T-cell (primary cell): Measurements from ENCODE around the gene SLC22A14. TPM values are rescaled to one million over a fixed set of nuclear protein-coding genes. Genes with fewer than 3 reads are reported as not detected.

Experiments used
- ATAC-seq, 4 experiments: fragments of 200-7000 bp in 3 of 4; fragments of 150-1000 bp in 1 of 4; cut with Tn5 transposase; replicated peaks in 1 of 4; 1 replicate in 3 of 4; 2 replicates in 1 of 4; pipeline ENCODE4 v1.10.0; 2021; ENCODE audit warnings: moderate library complexity in 3 of 4, mild to moderate bottlenecking in 2 of 4, moderate number of reproducible peaks in 1 of 4
- CTCF ChIA-PET, 2 donors: fragments of 300-600 bp; sonication (Branson Sonifier 250); formaldehyde crosslinking; loops; one replicate each; lab custom pipeline; 2022; ENCODE audit warnings: antibody characterized with exemption in 2 of 2; lab: Charles Lee
- POLR2A ChIA-PET, 2 donors: fragments of 300-600 bp; sonication (Branson Sonifier 250); formaldehyde crosslinking; loops; one replicate each; lab custom pipeline; 2022; ENCODE audit warnings: antibody characterized with exemption in 2 of 2; lab: Charles Lee
- DNase-seq, 35 experiments: peaks; one replicate each; pipeline versions ENCODE4 v3.0.0 to v3.0.0-alpha.2; 2013 to 2023
- H3K27ac ChIP-seq: one replicate; pipeline ENCODE4 v1.5.1; 2013; ENCODE audit warnings: low read length
- H3K27me3 ChIP-seq, 2 experiments: replicated peaks in 1 of 2; 1 replicate in 1 of 2; 2 replicates in 1 of 2; pipeline versions ENCODE4 v1.6.1 to v1.7.0; 2013; ENCODE audit warnings: low read length in 1 of 2, mixed read lengths in 1 of 2; ENCODE audit not compliant: control insufficient read depth in 2 of 2, insufficient read depth in 2 of 2; ENCODE audit errors: extremely low read depth in 1 of 2
- H3K36me3 ChIP-seq, 2 donors: 1 replicate in 1 of 2; 2 replicates in 1 of 2; pipeline versions ENCODE4 v1.6.1 to v1.7.0; 2013; ENCODE audit warnings: low read length in 1 of 2; ENCODE audit not compliant: control insufficient read depth in 2 of 2, insufficient read depth in 1 of 2; ENCODE audit errors: extremely low read depth in 1 of 2
- H3K4me1 ChIP-seq, 2 experiments: 1 replicate in 1 of 2; 2 replicates in 1 of 2; pipeline versions ENCODE4 v1.6.1 to v1.7.0; 2013; ENCODE audit warnings: low read length in 2 of 2, mixed read lengths in 1 of 2; ENCODE audit not compliant: insufficient read depth in 2 of 2, control insufficient read depth in 1 of 2; ENCODE audit errors: extremely low read depth in 1 of 2
- H3K4me3 ChIP-seq, 2 donors: 1 replicate in 1 of 2; 2 replicates in 1 of 2; pipeline versions ENCODE4 v1.5.1 to v1.7.0; 2013; ENCODE audit warnings: mild to moderate bottlenecking in 2 of 2, low read length in 1 of 2, moderate library complexity in 1 of 2; ENCODE audit not compliant: control insufficient read depth in 1 of 2; ENCODE audit errors: extremely low read depth in 1 of 2
- H3K9me3 ChIP-seq: 2 replicates; pipeline ENCODE4 v1.7.0; 2013
- H3K27ac Mint-ChIP-seq, 2 donors: one replicate each; pipeline ENCODE4 v1.8.0; 2020 to 2021; ENCODE audit warnings: mild to moderate bottlenecking in 2 of 2, mixed read lengths in 2 of 2
- H3K27me3 Mint-ChIP-seq, 2 donors: one replicate each; pipeline ENCODE4 v1.8.0; 2021 to 2022; ENCODE audit warnings: mixed read lengths in 2 of 2
- H3K36me3 Mint-ChIP-seq: one replicate; pipeline ENCODE4 v1.8.0; 2021; ENCODE audit warnings: mixed read lengths
- H3K4me1 Mint-ChIP-seq, 3 donors: one replicate each; pipeline ENCODE4 v1.8.0; 2020 to 2022; ENCODE audit warnings: mixed read lengths in 3 of 3, mild to moderate bottlenecking in 1 of 3
- H3K4me3 Mint-ChIP-seq, 3 donors: one replicate each; pipeline ENCODE4 v1.8.0; 2020 to 2022; ENCODE audit warnings: mild to moderate bottlenecking in 3 of 3, mixed read lengths in 3 of 3, moderate library complexity in 3 of 3
- H3K9me3 Mint-ChIP-seq, 3 donors: one replicate each; pipeline ENCODE4 v1.8.0; 2020 to 2022; ENCODE audit warnings: mixed read lengths in 3 of 3
- WGBS: methylation state at CpG from one replicate; pipeline ENCODE4 v1.1.5; 2013; ENCODE audit warnings: missing lambda C conversion rate; ENCODE audit not compliant: insufficient coverage; 5-methylcytosine and 5-hydroxymethylcytosine counted together
- total RNA-seq, 35 experiments: library from RNA in 6 of 35; stranded (reverse) in 6 of 35; fragments of 120-200 nt in 1 of 35; gene quantifications; one replicate each; pipeline versions ENCODE4 v1.2.1 to v1.2.4 and lab custom pipeline; 2013 to 2026

SLC22A14 gene
- total RNA-seq, 5 donors from 2014 or later (not counting 1 experiment from before 2014, with no cell fraction given), result 0.10 TPM; not detected in 4

DNA sequence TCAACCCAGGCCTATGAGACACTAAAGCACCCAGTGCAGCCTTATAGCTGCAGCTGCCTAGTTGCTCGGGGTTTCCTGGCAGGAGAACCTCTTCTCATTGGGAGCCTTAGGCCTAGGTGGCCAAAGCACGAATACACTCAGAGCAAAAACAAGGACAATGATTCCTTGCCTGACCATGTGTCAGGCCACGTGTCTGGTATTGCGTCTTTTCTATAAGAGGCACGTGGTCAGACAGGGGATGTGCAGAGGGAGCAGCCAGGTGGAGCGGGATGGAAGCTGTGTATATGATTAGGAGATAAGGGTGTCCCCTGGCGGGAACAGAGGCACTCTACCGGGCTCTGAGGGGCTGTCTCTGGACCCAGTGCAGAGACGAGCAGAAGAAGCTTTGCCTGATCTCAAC lies 26.4 kb downstream of the SLC22A14 start:
- Mint-ChIP-seq H3K27me3 (peaks cover 5 to 13% of the 10 kb centered on the region in 2 donors), H3K9me3 (peaks cover 0 to 3% (median 0%) of the 10 kb centered on the region in 3 donors), H3K27ac (no peak overlapping the region), H3K36me3 (peaks cover 4% of the 10 kb centered on the region), H3K4me1 (no peaks in the 10 kb centered on the region), H3K4me3 (no peak overlapping the region)
- ChIA-PET CTCF (no interaction called here), POLR2A (no interaction called here)
- Histone ChIP-seq H3K4me3 (no peak overlapping the region), H3K27ac (no peak overlapping the region), H3K4me1 (no peaks in the 10 kb centered on the region), H3K27me3 (peaks cover 0 to 15% of the 10 kb centered on the region in 2 experiments), H3K9me3 (no peaks in the 10 kb centered on the region), H3K36me3 (no peaks in the 10 kb centered on the region)
- DNase-seq (no peak), ATAC-seq (no peak)
- 83% methylated on average over 6 of the region's 9 CpGs for WGBS

DNA sequence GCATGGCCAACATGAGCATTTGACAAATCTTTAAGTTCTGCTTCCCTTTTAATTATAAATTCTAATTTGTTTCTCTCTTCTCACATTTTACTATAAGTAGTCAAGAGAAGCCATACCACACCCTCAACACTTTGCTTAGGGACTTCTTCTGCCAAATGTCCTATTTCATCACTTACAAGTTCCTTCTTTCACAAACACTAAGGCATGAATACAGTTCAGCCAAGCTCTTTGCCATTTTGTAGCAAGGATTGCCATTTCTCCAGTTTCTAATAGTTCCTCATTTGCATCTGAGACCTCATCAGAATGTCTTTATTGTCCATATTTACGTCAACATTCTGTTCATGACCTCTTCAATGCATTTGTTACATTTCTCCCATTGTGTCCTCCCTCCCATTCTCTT lies 29.4 kb downstream of the SLC22A14 start:
- ATAC-seq (no peak), DNase-seq (no peak)
- Mint-ChIP-seq H3K27ac (no peak overlapping the region), H3K27me3 (peaks cover 0 to 7% of the 10 kb centered on the region in 2 donors), H3K4me1 (no peaks in the 10 kb centered on the region), H3K36me3 (no peaks in the 10 kb centered on the region), H3K4me3 (no peak overlapping the region), H3K9me3 (no peaks in the 10 kb centered on the region)
- H3K9me3 ChIP-seq, result no peaks in the 10 kb centered on the region
- H3K4me1 ChIP-seq, result no peaks in the 10 kb centered on the region
- H3K4me3 ChIP-seq, result no peak overlapping the region
- H3K27ac ChIP-seq, result no peak overlapping the region
- H3K27me3 ChIP-seq, result peaks cover 0 to 12% of the 10 kb centered on the region in 2 experiments
- H3K36me3 ChIP-seq, result no peaks in the 10 kb centered on the region
- ChIA-PET POLR2A (no interaction called here), CTCF (no interaction called here)
- WGBS, result 86% methylated on average over 1 of the region's 1 CpG

GRCh38 chr3:38311941-38312340 lies 29.8 kb downstream of the SLC22A14 start:
- WGBS, result no CpG with 5 or more reads among the region's 2 CpGs
- no peaks in the 10 kb centered on the region for H3K36me3 ChIP-seq
- ChIA-PET CTCF (no interaction called here), POLR2A (no interaction called here)
- no peak overlapping the region for H3K4me3 ChIP-seq
- ATAC-seq (no peak), DNase-seq (no peak)
- H3K4me1 ChIP-seq, result no peaks in the 10 kb centered on the region
- no peaks in the 10 kb centered on the region for H3K4me1 Mint-ChIP-seq
- no peak overlapping the region for H3K4me3 Mint-ChIP-seq
- H3K27ac ChIP-seq, result no peak overlapping the region
- no peaks in the 10 kb centered on the region for H3K9me3 Mint-ChIP-seq
- H3K27me3 Mint-ChIP-seq, result peaks cover 0 to 7% of the 10 kb centered on the region in 2 donors
- no peak overlapping the region for H3K27ac Mint-ChIP-seq
- H3K27me3 ChIP-seq, result peaks cover 0 to 8% of the 10 kb centered on the region in 2 experiments
- no peaks in the 10 kb centered on the region for H3K9me3 ChIP-seq
- H3K36me3 Mint-ChIP-seq, result no peaks in the 10 kb centered on the region

GRCh38 chr3:38312356-38312755 lies 30.3 kb downstream of the SLC22A14 start:
- WGBS, result 71% methylated on average over 1 of the region's 3 CpGs
- Mint-ChIP-seq H3K9me3 (no peaks in the 10 kb centered on the region), H3K27me3 (peaks cover 0 to 7% of the 10 kb centered on the region in 2 donors), H3K4me3 (no peak overlapping the region), H3K4me1 (no peaks in the 10 kb centered on the region), H3K27ac (no peak overlapping the region), H3K36me3 (no peaks in the 10 kb centered on the region)
- ChIA-PET CTCF (no interaction called here), POLR2A (no interaction called here)
- ATAC-seq (no peak), DNase-seq (no peak)
- peaks cover 0 to 4% of the 10 kb centered on the region in 2 experiments for H3K27me3 ChIP-seq
- no peaks in the 10 kb centered on the region for H3K36me3 ChIP-seq
- H3K4me1 ChIP-seq, result no peaks in the 10 kb centered on the region
- H3K9me3 ChIP-seq, result no peaks in the 10 kb centered on the region
- no peak overlapping the region for H3K27ac ChIP-seq
- H3K4me3 ChIP-seq, result no peak overlapping the region

DNA sequence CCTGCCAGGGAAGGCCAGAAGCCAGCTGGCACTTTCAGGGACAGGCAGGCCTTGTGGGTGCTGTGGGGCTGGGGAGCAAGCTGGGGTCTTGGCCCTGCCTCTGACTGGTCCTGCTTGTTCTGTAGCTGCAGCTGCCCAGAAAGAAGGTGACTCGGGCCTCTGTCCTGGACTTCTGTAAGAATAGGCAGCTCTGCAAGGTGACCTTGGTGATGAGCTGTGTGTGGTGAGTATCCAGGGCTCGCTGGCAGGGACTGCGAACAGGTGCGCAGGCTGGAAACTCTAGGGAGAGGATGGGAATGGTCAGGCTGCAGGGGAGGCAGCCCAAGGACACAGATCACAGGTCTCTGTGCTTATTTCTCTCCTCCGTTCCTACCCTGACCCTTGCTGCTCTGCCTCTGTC lies 31.2 kb downstream of the SLC22A14 start:
- no peak overlapping the region for H3K4me3 ChIP-seq
- H3K36me3 ChIP-seq, result no peaks in the 10 kb centered on the region
- ChIA-PET POLR2A (no interaction called here), CTCF (no interaction called here)
- Mint-ChIP-seq H3K27me3 (peaks cover 0 to 5% of the 10 kb centered on the region in 2 donors), H3K27ac (no peak overlapping the region), H3K4me3 (no peak overlapping the region), H3K4me1 (no peaks in the 10 kb centered on the region), H3K9me3 (no peaks in the 10 kb centered on the region), H3K36me3 (no peaks in the 10 kb centered on the region)
- H3K9me3 ChIP-seq, result no peaks in the 10 kb centered on the region
- peaks cover 0 to 3% of the 10 kb centered on the region in 2 experiments for H3K27me3 ChIP-seq
- no peak for DNase-seq
- 80% methylated on average over 4 of the region's 5 CpGs for WGBS
- ATAC-seq, result no peak
- H3K27ac ChIP-seq, result no peak overlapping the region
- H3K4me1 ChIP-seq, result no peaks in the 10 kb centered on the region

DNA sequence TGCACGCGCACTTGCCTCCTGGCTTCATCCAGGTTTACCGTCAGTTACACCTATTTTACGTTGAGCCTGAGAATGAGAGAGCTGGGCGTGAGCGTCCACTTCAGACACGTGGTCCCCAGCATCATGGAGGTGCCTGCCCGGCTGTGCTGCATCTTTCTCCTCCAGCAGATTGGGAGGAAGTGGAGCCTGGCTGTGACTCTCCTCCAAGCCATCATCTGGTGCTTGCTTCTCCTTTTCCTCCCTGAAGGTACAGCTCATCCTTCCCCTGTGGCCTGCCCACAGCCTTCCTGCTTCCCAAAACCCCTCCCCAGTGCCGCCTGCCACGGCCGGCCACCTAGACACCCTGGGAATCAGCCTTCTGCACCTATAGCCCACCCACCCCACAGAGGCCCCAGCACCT lies 31.6 kb downstream of the SLC22A14 start:
- H3K36me3 ChIP-seq, result no peaks in the 10 kb centered on the region
- H3K4me3 Mint-ChIP-seq, result no peak overlapping the region
- no peaks in the 10 kb centered on the region for H3K9me3 ChIP-seq
- H3K4me3 ChIP-seq, result no peak overlapping the region
- no peak for ATAC-seq
- peaks cover 0 to 3% of the 10 kb centered on the region in 2 experiments for H3K27me3 ChIP-seq
- H3K27ac ChIP-seq, result no peak overlapping the region
- H3K4me1 Mint-ChIP-seq, result no peaks in the 10 kb centered on the region
- no peak overlapping the region for H3K27ac Mint-ChIP-seq
- WGBS, result 72% methylated on average over 4 of the region's 11 CpGs
- peak in 1 of 35 experiments; percentile 3 for DNase-seq
- H3K36me3 Mint-ChIP-seq, result no peaks in the 10 kb centered on the region
- ChIA-PET POLR2A (no interaction called here), CTCF (no interaction called here)
- no peaks in the 10 kb centered on the region for H3K4me1 ChIP-seq
- no peaks in the 10 kb centered on the region for H3K9me3 Mint-ChIP-seq
- peaks cover 0 to 2% of the 10 kb centered on the region in 2 donors for H3K27me3 Mint-ChIP-seq
